Measurements from ENCODE around the gene CCR5.
A peak's percentile ranks its signal among the peaks of the same experiment; 100 is the strongest.

Gene CCR5

DNA sequence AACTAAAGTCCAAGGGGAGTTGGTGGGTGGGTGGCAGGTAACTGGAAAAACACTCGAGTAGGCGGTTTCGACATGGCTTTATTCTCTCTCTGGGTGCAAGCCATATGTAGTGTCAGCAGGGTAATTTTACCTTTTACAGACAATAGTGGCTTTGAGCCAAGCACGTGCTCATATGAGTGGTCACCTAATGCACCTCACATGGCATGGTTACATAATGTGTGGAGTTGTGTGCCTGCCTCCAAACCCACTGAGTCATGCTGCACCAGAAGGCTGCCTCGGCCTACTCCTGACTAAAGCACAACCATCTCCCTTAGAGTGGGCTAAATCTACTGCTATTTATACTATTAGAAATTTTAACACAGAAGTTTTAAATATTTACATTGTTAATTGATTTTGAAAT is 52.8 kb downstream of the CCR5 start:
- TF ChIP-seq, protein P1, sequence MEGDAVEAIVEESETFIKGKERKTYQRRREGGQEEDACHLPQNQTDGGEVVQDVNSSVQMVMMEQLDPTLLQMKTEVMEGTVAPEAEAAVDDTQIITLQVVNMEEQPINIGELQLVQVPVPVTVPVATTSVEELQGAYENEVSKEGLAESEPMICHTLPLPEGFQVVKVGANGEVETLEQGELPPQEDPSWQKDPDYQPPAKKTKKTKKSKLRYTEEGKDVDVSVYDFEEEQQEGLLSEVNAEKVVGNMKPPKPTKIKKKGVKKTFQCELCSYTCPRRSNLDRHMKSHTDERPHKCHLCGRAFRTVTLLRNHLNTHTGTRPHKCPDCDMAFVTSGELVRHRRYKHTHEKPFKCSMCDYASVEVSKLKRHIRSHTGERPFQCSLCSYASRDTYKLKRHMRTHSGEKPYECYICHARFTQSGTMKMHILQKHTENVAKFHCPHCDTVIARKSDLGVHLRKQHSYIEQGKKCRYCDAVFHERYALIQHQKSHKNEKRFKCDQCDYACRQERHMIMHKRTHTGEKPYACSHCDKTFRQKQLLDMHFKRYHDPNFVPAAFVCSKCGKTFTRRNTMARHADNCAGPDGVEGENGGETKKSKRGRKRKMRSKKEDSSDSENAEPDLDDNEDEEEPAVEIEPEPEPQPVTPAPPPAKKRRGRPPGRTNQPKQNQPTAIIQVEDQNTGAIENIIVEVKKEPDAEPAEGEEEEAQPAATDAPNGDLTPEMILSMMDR (conservative IDR thresholded peaks at IDR 0.05; ENCODE audit: low read length): no peak
- peak; percentile 9 for DNase-seq (ENCODE audit: low read depth)

More for the DNA sequence above, 52.8 kb downstream of the CCR5 start:
- no peak overlapping the region for H3K4me3 ChIP-seq (ENCODE audit: low read length)
